Small intestine (tissue), 7 donors: ENCODE data around the gene SLC6A18. TPM values are rescaled to one million over a fixed set of nuclear protein-coding genes. Genes with fewer than 3 reads are reported as not detected.

Experiments
- DNase-seq, 2 donors: peaks; one replicate each; pipeline versions ENCODE4 v3.0.0 to v3.0.0-alpha.2; 2013
- FAIRE-seq: peaks from 2 replicates; lab custom pipeline; 2012; peaks lifted over from hg19 to GRCh38; lab: Jason Lieb, UNC
- H3K27ac ChIP-seq, 3 donors: one replicate each; pipeline ENCODE4 v1.5.1; 2013; ENCODE audit warnings: low read length in 2 of 3, mild to moderate bottlenecking in 2 of 3, control low read depth in 1 of 3, inconsistent platforms in 1 of 3, low read depth in 1 of 3, moderate library complexity in 1 of 3
- H3K27me3 ChIP-seq, 3 donors: one replicate each; pipeline ENCODE4 v1.6.1; 2013; ENCODE audit warnings: low read length in 3 of 3, inconsistent platforms in 1 of 3; ENCODE audit not compliant: control insufficient read depth in 3 of 3, insufficient read depth in 3 of 3
- H3K36me3 ChIP-seq, 3 donors: one replicate each; pipeline ENCODE4 v1.6.1; 2013; ENCODE audit warnings: low read length in 3 of 3, inconsistent platforms in 1 of 3, low read depth in 1 of 3, mild to moderate bottlenecking in 1 of 3, moderate library complexity in 1 of 3; ENCODE audit not compliant: control insufficient read depth in 3 of 3, insufficient read depth in 2 of 3
- H3K4me1 ChIP-seq, 3 donors: one replicate each; pipeline ENCODE4 v1.6.1; 2013; ENCODE audit warnings: low read length in 2 of 3, inconsistent platforms in 1 of 3, low read depth in 1 of 3, mild to moderate bottlenecking in 1 of 3, moderate library complexity in 1 of 3; ENCODE audit not compliant: control insufficient read depth in 3 of 3, insufficient read depth in 2 of 3
- H3K4me3 ChIP-seq, 3 donors: one replicate each; pipeline ENCODE4 v1.5.1; 2013; ENCODE audit warnings: low read length in 3 of 3, control low read depth in 1 of 3, inconsistent platforms in 1 of 3, low read depth in 1 of 3, mild to moderate bottlenecking in 1 of 3, moderate library complexity in 1 of 3
- H3K9me3 ChIP-seq, 2 donors: one replicate each; pipeline ENCODE4 v1.6.1; 2013; ENCODE audit warnings: low read depth in 1 of 2, low read length in 1 of 2; ENCODE audit not compliant: control insufficient read depth in 2 of 2, insufficient read depth in 1 of 2
- WGBS, 3 donors: extraction: QIAGEN DNeasy Blood & Tissue Kit; methylation state at CpG; one replicate each; pipeline ENCODE4 v1.1.7; 2013; 5-methylcytosine and 5-hydroxymethylcytosine counted together
- polyA plus RNA-seq, 4 donors: library from polyadenylated mRNA; stranded (reverse) in 3 of 4; unstranded in 1 of 4; fragments of 200-250 nt in 3 of 4; fragments of 120-200 nt in 1 of 4; gene quantifications; one replicate each; pipeline versions ENCODE4 v1.2.1 to v1.2.3, GENCODE V29; 2013
- donor health status: healthy with polysubstance abuse.
- donor health status: control.
- donor health status: control.
- donor health status: Bipolar disorder and iron deficiency.
- donor health status: healthy.

SLC6A18 gene
- polyA plus RNA-seq, 4 donors = 0.04 TPM; not detected in 2

GRCh38 chr5:1293416-1294205, 68.4 kb downstream of the SLC6A18 start:
- Histone ChIP-seq H3K27ac (no peak overlapping the region), H3K9me3 (peaks cover 0 to 2% of the 10 kb centered on the region in 2 donors), H3K36me3 (peaks cover 0 to 5% (median 0%) of the 10 kb centered on the region in 3 donors), H3K27me3 (peaks cover 3 to 9% (median 3%) of the 10 kb centered on the region in 3 donors), H3K4me3 (no peak overlapping the region), H3K4me1 (peaks cover 0 to 12% (median 10%) of the 10 kb centered on the region in 3 donors)
- DNase-seq (no peak), FAIRE-seq (no peak)
- WGBS, 3 donors = 91 to 94% (median 94%) methylated on average over 56 to 60 of the region's 60 CpGs

- Histone ChIP-seq H3K4me3 (peak overlapping the region in 1 of 3 donors; percentile 17), H3K9me3 (no peaks in the 10 kb centered on the region)
- WGBS, 3 donors = 31 to 39% (median 36%) methylated on average over 46 to 69 of the region's 69 CpGs
Observed at GRCh38 chr5:1294206-1294834, 69.1 kb downstream of the SLC6A18 start.

DNA sequence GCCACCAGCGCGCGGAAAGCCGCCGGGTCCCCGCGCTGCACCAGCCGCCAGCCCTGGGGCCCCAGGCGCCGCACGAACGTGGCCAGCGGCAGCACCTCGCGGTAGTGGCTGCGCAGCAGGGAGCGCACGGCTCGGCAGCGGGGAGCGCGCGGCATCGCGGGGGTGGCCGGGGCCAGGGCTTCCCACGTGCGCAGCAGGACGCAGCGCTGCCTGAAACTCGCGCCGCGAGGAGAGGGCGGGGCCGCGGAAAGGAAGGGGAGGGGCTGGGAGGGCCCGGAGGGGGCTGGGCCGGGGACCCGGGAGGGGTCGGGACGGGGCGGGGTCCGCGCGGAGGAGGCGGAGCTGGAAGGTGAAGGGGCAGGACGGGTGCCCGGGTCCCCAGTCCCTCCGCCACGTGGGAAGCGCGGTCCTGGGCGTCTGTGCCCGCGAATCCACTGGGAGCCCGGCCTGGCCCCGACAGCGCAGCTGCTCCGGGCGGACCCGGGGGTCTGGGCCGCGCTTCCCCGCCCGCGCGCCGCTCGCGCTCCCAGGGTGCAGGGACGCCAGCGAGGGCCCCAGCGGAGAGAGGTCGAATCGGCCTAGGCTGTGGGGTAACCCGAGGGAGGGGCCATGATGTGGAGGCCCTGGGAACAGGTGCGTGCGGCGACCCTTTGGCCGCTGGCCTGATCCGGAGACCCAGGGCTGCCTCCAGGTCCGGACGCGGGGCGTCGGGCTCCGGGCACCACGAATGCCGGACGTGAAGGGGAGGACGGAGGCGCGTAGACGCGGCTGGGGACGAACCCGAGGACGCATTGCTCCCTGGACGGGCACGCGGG, 69.9 kb downstream of the SLC6A18 start, which contains the start of gene TERT:
TSS of gene TERT (minus strand) at position 234 of the 815 bp plus-strand sequence. CDS start at position 155, 79 bp downstream.
- no peak within 1 kb of the TSS for H3K27ac ChIP-seq
- H3K36me3 ChIP-seq = peaks cover 0 to 2% (median 0%) of the 10 kb centered on the region in 3 donors
- DNase-seq (peak; percentile 14 to 73), FAIRE-seq (no peak)
- H3K9me3 ChIP-seq = no peaks in the 10 kb centered on the region
- H3K27me3 ChIP-seq = peaks cover 3 to 9% (median 3%) of the 10 kb centered on the region in 3 donors
- H3K4me1 ChIP-seq = peaks cover 0 to 12% (median 10%) of the 10 kb centered on the region in 3 donors
- H3K4me3 ChIP-seq = peak within 1 kb of the TSS in 2 of 3 donors; percentile 17 to 22
- 6 to 26% (median 24%) methylated on average over 69 to 102 of the region's 102 CpGs for WGBS, 3 donors

More at GRCh38 chr5:1294206-1294834, 69.1 kb downstream of the SLC6A18 start:
- Histone ChIP-seq H3K4me1 (peaks cover 0 to 12% (median 10%) of the 10 kb centered on the region in 3 donors), H3K36me3 (peaks cover 0 to 2% (median 0%) of the 10 kb centered on the region in 3 donors), H3K27me3 (peaks cover 3 to 9% (median 3%) of the 10 kb centered on the region in 3 donors), H3K27ac (no peak overlapping the region)
- DNase-seq (no peak), FAIRE-seq (no peak)

DNA sequence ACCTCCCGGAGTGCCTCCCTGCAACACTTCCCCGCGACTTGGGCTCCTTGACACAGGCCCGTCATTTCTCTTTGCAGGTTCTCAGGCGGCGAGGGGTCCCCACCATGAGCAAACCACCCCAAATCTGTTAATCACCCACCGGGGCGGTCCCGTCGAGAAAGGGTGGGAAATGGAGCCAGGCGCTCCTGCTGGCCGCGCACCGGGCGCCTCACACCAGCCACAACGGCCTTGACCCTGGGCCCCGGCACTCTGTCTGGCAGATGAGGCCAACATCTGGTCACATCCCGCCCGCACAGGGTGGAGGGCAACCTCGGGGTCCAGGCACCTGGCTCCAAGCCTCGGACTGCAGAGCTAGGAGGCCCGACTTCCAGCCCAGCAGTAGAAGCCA, 70.5 kb downstream of the SLC6A18 start:
- DNase-seq = no peak
- WGBS, 3 donors = 57 to 90% (median 69%) methylated on average over 16 to 22 of the region's 22 CpGs
- peaks cover 0 to 2% (median 0%) of the 10 kb centered on the region in 3 donors for H3K36me3 ChIP-seq
- peaks cover 3 to 9% (median 3%) of the 10 kb centered on the region in 3 donors for H3K27me3 ChIP-seq
- no peak for FAIRE-seq
- no peaks in the 10 kb centered on the region for H3K9me3 ChIP-seq
- no peak overlapping the region for H3K27ac ChIP-seq
- H3K4me3 ChIP-seq = peak overlapping the region in 1 of 3 donors; percentile 22
- peaks cover 0 to 12% (median 10%) of the 10 kb centered on the region in 3 donors for H3K4me1 ChIP-seq

Other genes with a start within 250 kb of the SLC6A18 start
- gene NKD2, start 216.6 kb upstream of the SLC6A18 start, polyA plus RNA-seq = 10 to 100 TPM in 1 of 4 donors, 1 to 10 TPM in 1, under 1 TPM in 2; 0.22 to 11.9 (median 2.2) TPM
- gene SLC12A7, start 113.3 kb upstream of the SLC6A18 start, polyA plus RNA-seq = 10 to 100 TPM; 32.7 to 79.9 (median 44.5) TPM
- 100 to 1,000 TPM in 3 of 4 donors, 10 to 100 TPM in 1; 56.3 to 199 (median 166) TPM for gene SLC6A19, start 23.8 kb upstream of the SLC6A18 start, polyA plus RNA-seq
- gene TERT, start 69.7 kb downstream of the SLC6A18 start, polyA plus RNA-seq = 1 to 10 TPM in 2 of 4 donors, under 1 TPM in 1, not detected in 1; 0.54 to 4.2 (median 1.4) TPM
- 10 to 100 TPM; 45.8 to 99.7 (median 75.6) TPM for gene CLPTM1L, start 119.7 kb downstream of the SLC6A18 start, polyA plus RNA-seq
- gene SLC6A3, start 220.1 kb downstream of the SLC6A18 start, polyA plus RNA-seq = under 1 TPM in 2 of 4 donors, not detected in 2; 0.03 to 0.30 TPM